H1 (cell line): ENCODE data around the gene KCNIP3. TPM values are rescaled to one million over a fixed set of nuclear protein-coding genes. Genes with fewer than 3 reads are reported as not detected.

Source experiments
- CTCF ChIA-PET: fragments of 300-600 bp; sonication (Branson Sonifier 250); formaldehyde crosslinking; loops from one replicate; lab custom pipeline; 2021; ENCODE audit not compliant: partially characterized antibody; lab: Charles Lee
- POLR2A ChIA-PET: fragments of 300-600 bp; sonication (Branson Sonifier 250); formaldehyde crosslinking; loops from one replicate; lab custom pipeline; 2021; ENCODE audit warnings: inconsistent platforms; ENCODE audit not compliant: partially characterized antibody; lab: Charles Lee
- DNase-seq, 2 experiments: peaks; one replicate each; pipeline versions ENCODE4 v3.0.0 to v3.0.0-alpha.2; 2010 to 2022; ENCODE audit warnings: low spot score in 2 of 2, low read depth in 1 of 2, mixed read lengths in 1 of 2
- FAIRE-seq: peaks from 2 replicates; lab custom pipeline; 2011; peaks lifted over from hg19 to GRCh38; lab: Jason Lieb, UNC
- H2AFZ ChIP-seq: 2 replicates; pipeline ENCODE4 v1.8.1; 2012; ENCODE audit warnings: low read length, inconsistent platforms
- H2AK5ac ChIP-seq: 2 replicates; pipeline ENCODE4 v1.6.1; 2013; ENCODE audit warnings: low read depth, low read length
- H2BK120ac ChIP-seq: replicated peaks from 2 replicates; pipeline ENCODE3; 2013; ENCODE audit warnings: low read depth, low read length, inconsistent platforms
- H2BK12ac ChIP-seq: 2 replicates; pipeline ENCODE4 v1.6.1; 2013; ENCODE audit warnings: low read depth, low read length
- H2BK15ac ChIP-seq: 2 replicates; pipeline ENCODE4 v1.6.1; 2013; ENCODE audit warnings: low read length
- H2BK20ac ChIP-seq: 2 replicates; pipeline ENCODE4 v1.6.1; 2013; ENCODE audit warnings: low read length
- H2BK5ac ChIP-seq: 2 replicates; pipeline ENCODE4 v1.6.1; 2013; ENCODE audit warnings: low read depth, low read length
- H3K14ac ChIP-seq: 2 replicates; pipeline ENCODE4 v1.6.1; 2013; ENCODE audit warnings: inconsistent platforms; ENCODE audit not compliant: insufficient read length
- H3K18ac ChIP-seq: 2 replicates; pipeline ENCODE4 v1.6.1; 2013; ENCODE audit warnings: low read length; ENCODE audit errors: extremely low read depth
- H3K23ac ChIP-seq: 2 replicates; pipeline ENCODE4 v1.6.1; 2013; ENCODE audit warnings: inconsistent platforms; ENCODE audit not compliant: insufficient read length
- H3K23me2 ChIP-seq: 2 replicates; pipeline ENCODE4 v1.6.1; 2013; ENCODE audit warnings: low read depth, low read length
- H3K27ac ChIP-seq: 2 replicates; pipeline ENCODE4 v1.6.1; 2011; ENCODE audit warnings: low read depth, low read length, inconsistent platforms
- H3K27me3 ChIP-seq, 4 experiments: replicated peaks in 1 of 4; 1 replicate in 1 of 4; 2 replicates in 3 of 4; pipeline versions ENCODE4 v1.6.1 to v1.8.1; 2011 to 2013; ENCODE audit warnings: low read length in 3 of 4, mild to moderate bottlenecking in 3 of 4, inconsistent platforms in 2 of 4, mixed read lengths in 2 of 4, moderate library complexity in 1 of 4; ENCODE audit not compliant: control insufficient read depth in 3 of 4, insufficient read depth in 3 of 4; ENCODE audit errors: extremely low read depth in 1 of 4
- H3K36me3 ChIP-seq, 4 experiments: 2 replicates each; pipeline versions ENCODE4 v1.6.1 to v1.8.1; 2011 to 2013; ENCODE audit warnings: mild to moderate bottlenecking in 4 of 4, low read length in 3 of 4, moderate library complexity in 2 of 4, control low read depth in 1 of 4, inconsistent platforms in 1 of 4; ENCODE audit not compliant: insufficient read depth in 4 of 4, control insufficient read depth in 2 of 4
- H3K4ac ChIP-seq: replicated peaks from 2 replicates; pipeline ENCODE3; 2013; ENCODE audit warnings: low read length, low read depth, mixed read lengths, inconsistent platforms; ENCODE audit not compliant: insufficient read length
- H3K4me1 ChIP-seq, 4 experiments: replicated peaks in 1 of 4; 1 replicate in 1 of 4; 2 replicates in 3 of 4; pipeline versions ENCODE4 v1.6.1 to v1.8.1; 2011 to 2013; ENCODE audit warnings: low read length in 3 of 4, inconsistent platforms in 2 of 4, mixed read lengths in 1 of 4; ENCODE audit not compliant: insufficient read depth in 4 of 4, control insufficient read depth in 3 of 4
- H3K4me2 ChIP-seq, 2 experiments: 2 replicates each; pipeline versions ENCODE4 v1.6.1 to v1.8.1; 2011 to 2013; ENCODE audit warnings: low read depth in 2 of 2, low read length in 2 of 2, control low read depth in 1 of 2, inconsistent platforms in 1 of 2, mild to moderate bottlenecking in 1 of 2; ENCODE audit not compliant: insufficient read depth in 1 of 2
- H3K4me3 ChIP-seq, 4 experiments: fragments of 200-600, 300-600 bp in 1 of 4; sonication (generic), shearing (Covaris generic), sonication (Bioruptor Twin) in 1 of 4; 2 replicates each; pipeline versions ENCODE4 v1.5.1 to v1.8.1; 2011 to 2016; ENCODE audit warnings: low read length in 4 of 4, low read depth in 3 of 4, control low read depth in 2 of 4, inconsistent platforms in 2 of 4, mild to moderate bottlenecking in 2 of 4, mixed read lengths in 1 of 4, moderate library complexity in 1 of 4; ENCODE audit not compliant: insufficient read depth in 2 of 4; ENCODE audit errors: extremely low read depth in 1 of 4
- H3K56ac ChIP-seq: replicated peaks from 2 replicates; pipeline ENCODE3; 2013; ENCODE audit warnings: low read depth, mild to moderate bottlenecking, mixed read lengths, low read length, inconsistent platforms; ENCODE audit not compliant: insufficient read length
- H3K79me1 ChIP-seq: 2 replicates; pipeline ENCODE4 v1.6.1; 2013; ENCODE audit warnings: low read depth, low read length, control low read depth
- H3K79me2 ChIP-seq, 2 experiments: 2 replicates each; pipeline versions ENCODE4 v1.6.1 to v1.8.1; 2012 to 2013; ENCODE audit warnings: low read length in 2 of 2, mild to moderate bottlenecking in 2 of 2, inconsistent platforms in 1 of 2; ENCODE audit not compliant: insufficient read depth in 2 of 2, control insufficient read depth in 1 of 2
- H3K9ac ChIP-seq, 4 experiments: replicated peaks in 1 of 4; 1 replicate in 1 of 4; 2 replicates in 3 of 4; pipeline versions ENCODE4 v1.6.1 to v1.8.1; 2011 to 2013; ENCODE audit warnings: low read depth in 3 of 4, low read length in 3 of 4, control low read depth in 2 of 4, mild to moderate bottlenecking in 2 of 4, moderate library complexity in 2 of 4, inconsistent platforms in 1 of 4; ENCODE audit errors: extremely low read depth in 1 of 4
- H3K9me3 ChIP-seq, 2 experiments: 2 replicates each; pipeline versions ENCODE4 v1.6.1 to v1.8.1; 2012 to 2013; ENCODE audit warnings: mild to moderate bottlenecking in 2 of 2, moderate library complexity in 2 of 2, control low read depth in 1 of 2, inconsistent platforms in 1 of 2, low read depth in 1 of 2, low read length in 1 of 2, mixed read lengths in 1 of 2; ENCODE audit not compliant: insufficient read depth in 2 of 2
- H4K20me1 ChIP-seq, 2 experiments: replicated peaks in 1 of 2; 2 replicates each; pipeline versions ENCODE3 to v1.8.1; 2011 to 2013; ENCODE audit warnings: inconsistent platforms in 2 of 2, low read length in 2 of 2, mild to moderate bottlenecking in 1 of 2; ENCODE audit not compliant: insufficient read depth in 2 of 2, control insufficient read depth in 1 of 2
- H4K5ac ChIP-seq: 2 replicates; pipeline ENCODE4 v1.6.1; 2013; ENCODE audit warnings: low read length, low read depth, mixed read lengths, inconsistent platforms; ENCODE audit not compliant: insufficient read length
- H4K8ac ChIP-seq: 2 replicates; pipeline ENCODE4 v1.8.0; 2013; ENCODE audit warnings: mild to moderate bottlenecking, moderate library complexity, low read length, inconsistent platforms; ENCODE audit not compliant: insufficient read depth; ENCODE audit errors: extremely low read depth
- H4K91ac ChIP-seq: replicated peaks from 2 replicates; pipeline ENCODE3; 2013; ENCODE audit warnings: low read length, mixed read lengths, inconsistent platforms; ENCODE audit not compliant: insufficient read length
- BACH1 ChIP-seq: IDR thresholded peaks from 2 replicates; pipeline ENCODE4 v1.6.1; 2012; ENCODE audit warnings: low read length, improper control_type of control experiment
- CBX8 ChIP-seq: fragments of 300-800, 300-1000 bp; sonication (generic); IDR thresholded peaks from 2 replicates; pipeline ENCODE4 v1.7.1; 2016; ENCODE audit warnings: low read depth, low read length, borderline replicate concordance
- CHD1 ChIP-seq: IDR thresholded peaks from 2 replicates; pipeline ENCODE4 v1.6.1; 2012; ENCODE audit warnings: low read depth, low read length, improper control_type of control experiment
- CHD2 ChIP-seq: IDR thresholded peaks from 2 replicates; pipeline ENCODE4 v1.6.1; 2012; ENCODE audit warnings: low read length, improper control_type of control experiment
- FOSL1 ChIP-seq: IDR thresholded peaks from 2 replicates; pipeline ENCODE4 v1.6.1; 2011; ENCODE audit warnings: mild to moderate bottlenecking, low read depth, low read length, moderate library complexity; ENCODE audit not compliant: insufficient read depth
- GABPA ChIP-seq: IDR thresholded peaks from 2 replicates; pipeline ENCODE4 v1.6.1; 2011; ENCODE audit warnings: mild to moderate bottlenecking, low read length, moderate library complexity, borderline replicate concordance; ENCODE audit not compliant: insufficient read depth
- KDM1A ChIP-seq: fragments of 200-600, 300-600 bp; sonication (generic); IDR thresholded peaks from 2 replicates; pipeline ENCODE4 v1.7.1; 2016; ENCODE audit warnings: mild to moderate bottlenecking, low read length, borderline replicate concordance
- SIN3A ChIP-seq, 2 experiments: IDR thresholded peaks in 1 of 2; conservative IDR thresholded peaks in 1 of 2; 2 replicates each; pipeline ENCODE4 v1.6.1; 2011 to 2012; ENCODE audit warnings: low read length in 2 of 2, improper control_type of control experiment in 1 of 2, low read depth in 1 of 2, mild to moderate bottlenecking in 1 of 2
- SIRT6 ChIP-seq: IDR thresholded peaks from one replicate; pipeline ENCODE4 v1.7.1; 2012; ENCODE audit warnings: low read length, inconsistent platforms
- SIX5 ChIP-seq: IDR thresholded peaks from 2 replicates; pipeline ENCODE4 v1.6.1; 2011; ENCODE audit warnings: mild to moderate bottlenecking, low read depth, low read length
- WGBS, 2 experiments: shearing (Covaris generic) in 1 of 2; methylation state at CpG; one replicate each; pipeline versions ENCODE4 v1.1.6 to v1.1.7; 2013 to 2015; ENCODE audit warnings: low lambda C conversion rate in 2 of 2, mixed read lengths in 2 of 2, inconsistent platforms in 1 of 2, low coverage in 1 of 2, missing lambda C conversion rate in 1 of 2; ENCODE audit not compliant: insufficient replicate concordance in 2 of 2, insufficient coverage in 1 of 2, insufficient read length in 1 of 2; ENCODE audit errors: extremely low coverage in 1 of 2, missing lambda C conversion rate in 1 of 2; 5-methylcytosine and 5-hydroxymethylcytosine counted together
- polyA plus RNA-seq, 7 experiments: library from polyadenylated mRNA; depleted of rRNA in 3 of 7; stranded (reverse) in 5 of 7; unstranded in 2 of 7; fragments of >200 nt in 5 of 7; fragments of 200-250 nt in 2 of 7; gene quantifications; 1 replicate in 5 of 7; 2 replicates in 1 of 7; 4 replicates in 1 of 7; pipeline versions ENCODE4 v1.2.1 to v1.2.3, GENCODE V29; 2011 to 2013; ENCODE audit warnings: missing spikeins in 2 of 7, mixed read lengths in 2 of 7
- total RNA-seq: library from RNA; stranded (reverse); fragmentation: NEBNext Ultra II Directional; extraction: Animal tissue kit (Norgen Biotek cat#: 25700); gene quantifications from 2 replicates; pipeline ENCODE4 v1.2.1, GENCODE V29; 2021
- TF ChIP-seq, protein P1 (sequence below), 3 experiments: IDR thresholded peaks; 1 replicate in 2 of 3; 2 replicates in 1 of 3; pipeline versions ENCODE4 v1.5.1 to v1.6.1; 2011; ENCODE audit warnings: low read length in 3 of 3, mild to moderate bottlenecking in 3 of 3, inconsistent platforms in 2 of 3, low read depth in 1 of 3, moderate library complexity in 1 of 3; ENCODE audit not compliant: insufficient read depth in 1 of 3; ENCODE audit errors: control extremely low read depth in 1 of 3

Gene KCNIP3
- total and polyA plus RNA-seq, 2 of the 8 experiments (the other 6 are each of a cell fraction or from before 2014, with no cell fraction given), result 0.33 to 1.9 TPM

DNA sequence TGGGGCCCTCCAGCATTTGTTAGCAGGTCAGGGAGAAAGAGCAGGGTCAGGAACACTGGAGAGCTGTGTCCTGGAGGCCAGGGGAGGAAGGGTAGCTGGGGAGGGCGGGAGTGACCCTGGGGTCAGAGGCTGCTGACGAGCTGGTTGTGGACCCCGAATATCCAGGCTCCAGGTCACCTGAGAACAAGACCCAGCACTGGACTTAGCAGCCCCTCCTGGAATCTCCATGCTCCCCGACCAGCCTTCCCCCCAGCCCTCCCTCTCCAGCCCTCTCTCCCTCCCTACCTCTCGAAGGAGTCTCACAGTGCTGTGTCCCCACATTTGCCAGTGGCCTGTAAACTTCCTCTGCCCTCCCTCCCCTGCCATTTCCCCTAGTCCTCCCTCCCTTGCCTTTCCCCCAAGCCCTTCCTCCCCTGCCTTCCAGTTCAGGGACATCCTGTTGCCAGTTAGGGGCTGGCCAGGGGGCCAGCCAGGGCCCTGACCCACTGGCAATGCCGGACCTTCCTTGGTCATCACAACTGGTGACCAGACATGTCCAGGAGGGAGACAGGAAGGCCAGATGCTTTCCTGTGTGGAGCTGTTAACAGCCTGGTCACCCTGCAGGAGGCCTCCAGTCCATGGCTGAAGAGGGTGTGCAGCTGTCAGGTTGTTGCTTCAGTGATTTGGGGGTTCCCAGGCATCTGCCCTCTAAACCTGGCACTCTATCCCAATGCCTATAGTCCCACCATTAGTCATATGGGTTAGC lies 55.3 kb downstream of the KCNIP3 start:
- peak in 1 of 2 experiments; percentile 20 for DNase-seq
- TF ChIP-seq CHD1, result no peak
- TF ChIP-seq BACH1, result no peak
- TF ChIP-seq SIX5, result no peak
- no peak for TF ChIP-seq CBX8
- TF ChIP-seq FOSL1, result no peak
- no peak for TF ChIP-seq SIN3A (conservative IDR thresholded peaks at IDR 0.05 in 1 of 2, IDR thresholded peaks at IDR 0.05 in 1 of 2; ENCODE audit: low read depth in 1 of 2, low read length in 2 of 2)
- TF ChIP-seq CHD2, result no peak
- no peak for TF ChIP-seq GABPA
- TF ChIP-seq, protein P1, sequence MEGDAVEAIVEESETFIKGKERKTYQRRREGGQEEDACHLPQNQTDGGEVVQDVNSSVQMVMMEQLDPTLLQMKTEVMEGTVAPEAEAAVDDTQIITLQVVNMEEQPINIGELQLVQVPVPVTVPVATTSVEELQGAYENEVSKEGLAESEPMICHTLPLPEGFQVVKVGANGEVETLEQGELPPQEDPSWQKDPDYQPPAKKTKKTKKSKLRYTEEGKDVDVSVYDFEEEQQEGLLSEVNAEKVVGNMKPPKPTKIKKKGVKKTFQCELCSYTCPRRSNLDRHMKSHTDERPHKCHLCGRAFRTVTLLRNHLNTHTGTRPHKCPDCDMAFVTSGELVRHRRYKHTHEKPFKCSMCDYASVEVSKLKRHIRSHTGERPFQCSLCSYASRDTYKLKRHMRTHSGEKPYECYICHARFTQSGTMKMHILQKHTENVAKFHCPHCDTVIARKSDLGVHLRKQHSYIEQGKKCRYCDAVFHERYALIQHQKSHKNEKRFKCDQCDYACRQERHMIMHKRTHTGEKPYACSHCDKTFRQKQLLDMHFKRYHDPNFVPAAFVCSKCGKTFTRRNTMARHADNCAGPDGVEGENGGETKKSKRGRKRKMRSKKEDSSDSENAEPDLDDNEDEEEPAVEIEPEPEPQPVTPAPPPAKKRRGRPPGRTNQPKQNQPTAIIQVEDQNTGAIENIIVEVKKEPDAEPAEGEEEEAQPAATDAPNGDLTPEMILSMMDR (IDR thresholded peaks at IDR 0.05; ENCODE audit: control extremely low read depth in 1 of 3, insufficient read depth in 1 of 3, low read depth in 1 of 3, low read length in 3 of 3), result no peak
- no peak for TF ChIP-seq SIRT6
- TF ChIP-seq KDM1A, result no peak

More for the DNA sequence above, 55.3 kb downstream of the KCNIP3 start:
- Histone ChIP-seq H3K18ac (no peak overlapping the region), H3K9ac (no peak overlapping the region), H3K23ac (no peak overlapping the region), H3K23me2 (no peaks in the 10 kb centered on the region), H3K4me2 (no peak overlapping the region), H3K4me3 (no peak overlapping the region), H3K9me3 (peaks cover 23 to 68% of the 10 kb centered on the region in 2 experiments), H3K36me3 (no peaks in the 10 kb centered on the region), H2BK5ac (no peak overlapping the region), H4K5ac (no peak overlapping the region), H2BK20ac (no peak overlapping the region), H2AK5ac (no peak overlapping the region), H4K91ac (no peak overlapping the region), H3K56ac (no peak overlapping the region), H3K4me1 (no peaks in the 10 kb centered on the region), H3K79me1 (no peaks in the 10 kb centered on the region), H4K20me1 (peaks cover 0 to 2% of the 10 kb centered on the region in 2 experiments), H2BK120ac (no peak overlapping the region), H2BK12ac (no peak overlapping the region), H2BK15ac (no peak overlapping the region), H3K27ac (no peak overlapping the region), H3K79me2 (no peaks in the 10 kb centered on the region), H3K27me3 (peaks cover 5 to 13% (median 10%) of the 10 kb centered on the region in 4 experiments), H4K8ac (no peak overlapping the region; the same call in 1 of the 2 replicates), H2AFZ (no peak overlapping the region), H3K14ac (no peak overlapping the region), H3K4ac (no peak overlapping the region)
- CTCF ChIA-PET, result no interaction called here
- WGBS, 2 experiments, result 82% methylated on average over 1 of the region's 6 CpGs; no CpG with 5 or more reads in 1 of the 2 experiments
- POLR2A ChIA-PET, result no interaction called here
- FAIRE-seq, result no peak
